Measurements from ENCODE around the gene EXOSC2.
"Not testable (repeated sequence)": the region's sequence is repeated elsewhere in the genome, so short reads cannot be mapped to it uniquely, and the experiment has no call there.

EXOSC2 gene

DNA sequence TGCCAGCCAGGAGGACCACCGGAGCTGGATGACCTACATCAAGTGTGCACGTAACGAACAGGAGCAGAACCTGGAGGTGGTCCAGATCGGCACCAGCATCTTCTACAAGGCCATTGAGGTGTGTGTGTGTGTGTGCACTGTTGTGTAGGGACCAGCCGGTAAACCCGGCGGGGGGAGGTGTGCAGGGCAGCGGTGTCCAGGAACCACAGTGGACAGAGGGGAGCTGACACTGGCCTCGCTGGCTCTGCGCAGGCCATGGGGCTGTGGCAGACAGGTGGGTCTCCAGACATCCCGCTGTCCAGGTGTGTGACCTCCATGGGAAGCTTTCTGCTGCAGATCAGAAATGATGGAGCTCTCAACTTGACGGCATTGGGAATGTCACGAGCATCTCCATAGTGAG, 25.4 kb upstream of the EXOSC2 start:
- DNase-seq (ENCODE audit: low read depth): no peak

DNA sequence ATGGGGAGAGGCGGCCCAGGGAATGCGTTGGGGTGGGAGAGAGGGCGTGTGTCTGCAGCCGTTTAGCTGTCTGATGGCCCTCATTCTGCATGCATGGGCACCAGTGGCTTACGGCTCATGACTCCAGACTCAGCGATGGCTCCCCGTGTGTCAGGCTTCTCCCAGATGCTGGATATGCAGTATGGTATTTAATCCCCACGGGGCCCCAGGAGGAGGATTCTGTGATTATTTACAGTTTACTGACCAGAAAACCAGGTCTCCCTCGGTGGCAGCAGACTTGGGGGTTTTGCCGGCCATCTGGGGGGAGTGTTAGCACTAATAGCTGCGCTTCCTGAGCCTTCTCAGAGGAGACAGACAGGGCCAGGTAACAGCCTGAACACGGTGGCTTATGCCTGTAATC, 24.9 kb upstream of the EXOSC2 start:
- DNase-seq (ENCODE audit: low read depth): no peak

DNA sequence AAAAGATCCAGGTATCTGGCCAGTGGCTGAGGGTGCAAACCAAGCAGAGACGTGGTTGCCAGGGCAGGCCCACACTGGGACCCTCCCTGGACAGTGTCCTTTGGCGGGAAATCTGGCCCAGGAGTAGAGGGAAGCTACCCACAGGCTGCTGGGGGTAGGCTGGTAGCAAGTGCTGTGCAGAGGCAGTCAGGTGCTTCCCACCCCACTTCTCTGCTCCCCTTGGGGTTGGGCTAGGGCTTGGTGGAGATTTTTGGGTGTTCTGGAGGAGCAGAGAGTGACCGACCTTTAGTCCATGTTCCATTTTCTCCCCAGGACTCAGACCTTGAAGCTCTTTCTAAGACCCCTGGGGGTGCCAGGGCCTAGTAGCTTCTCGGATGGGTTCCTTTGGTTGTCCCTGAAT, 23.6 kb upstream of the EXOSC2 start:
- no peak for DNase-seq (ENCODE audit: low read depth)

DNA sequence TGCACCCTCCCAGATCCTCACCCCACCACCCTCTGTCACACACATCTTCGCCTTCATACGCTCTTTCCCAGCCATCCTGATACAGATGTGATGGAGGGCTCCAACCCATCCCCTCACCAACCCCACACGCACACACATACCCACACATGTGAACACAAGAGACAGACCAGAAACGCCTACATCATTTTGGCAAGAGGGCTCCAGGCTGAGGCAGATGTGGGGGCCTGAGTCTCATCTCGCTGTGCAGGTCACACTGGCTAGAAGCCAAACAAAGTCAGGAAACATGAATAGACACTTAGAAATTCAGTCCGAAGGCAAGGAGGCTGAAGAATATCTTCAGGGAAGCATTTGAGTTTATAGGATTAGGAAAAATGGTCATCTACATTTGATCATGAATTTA, 22.9 kb upstream of the EXOSC2 start:
- no peak for DNase-seq (ENCODE audit: low read depth)

DNA sequence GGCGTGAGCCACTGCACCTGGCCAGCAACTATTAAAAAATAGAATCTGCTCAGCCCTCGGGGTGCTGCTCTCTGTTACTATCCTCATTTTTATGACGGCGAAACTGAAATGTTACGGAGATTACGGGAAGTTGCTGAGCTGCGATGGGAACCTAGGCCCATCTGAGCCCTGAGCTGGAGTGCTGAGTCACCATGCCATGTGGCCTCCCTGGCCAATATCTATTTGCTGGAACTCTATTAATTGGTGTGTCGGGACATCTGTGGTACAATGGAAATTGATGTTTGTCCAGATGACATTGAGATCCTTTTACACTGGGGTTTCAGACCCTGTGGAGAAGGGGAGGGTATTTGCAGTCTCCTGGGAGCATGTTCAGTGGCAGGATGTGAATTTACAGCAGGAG, 21.1 kb upstream of the EXOSC2 start:
- no peak for DNase-seq (ENCODE audit: low read depth)

DNA sequence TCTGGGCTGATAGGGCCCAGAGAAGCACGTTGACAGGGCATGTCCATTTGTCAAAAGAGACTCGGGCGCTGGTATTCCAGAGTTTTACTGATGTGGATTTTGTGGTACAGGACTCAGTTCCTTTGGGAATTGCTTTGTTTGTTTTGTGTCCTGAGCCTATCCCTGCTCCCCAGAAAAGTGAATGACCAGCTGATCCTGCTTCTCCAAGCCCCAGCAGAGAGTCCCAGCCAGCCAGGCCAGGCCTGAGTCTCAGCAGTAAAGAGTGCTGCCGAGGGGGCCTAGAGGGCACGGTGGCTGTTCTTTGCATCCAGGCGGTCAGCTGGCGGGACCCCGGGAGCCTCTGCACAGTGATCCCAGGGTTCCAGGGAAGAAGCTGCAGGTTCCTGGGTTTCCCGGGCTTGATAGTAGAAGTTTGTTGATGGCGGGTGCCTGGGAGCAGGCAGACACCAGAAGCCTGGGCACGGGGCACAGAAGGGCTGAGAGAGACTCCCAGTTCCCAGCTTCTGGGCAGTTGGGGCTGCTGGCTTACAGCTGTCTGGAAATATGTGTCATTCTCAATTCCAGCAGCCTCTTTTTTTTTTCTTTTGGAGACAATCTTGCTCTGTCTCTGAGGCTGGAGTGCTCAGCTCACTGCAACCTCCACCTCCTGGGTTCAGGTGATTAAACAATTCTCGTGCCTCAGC, 20.5 kb upstream of the EXOSC2 start:
- DNase-seq (ENCODE audit: low read depth): no peak

DNA sequence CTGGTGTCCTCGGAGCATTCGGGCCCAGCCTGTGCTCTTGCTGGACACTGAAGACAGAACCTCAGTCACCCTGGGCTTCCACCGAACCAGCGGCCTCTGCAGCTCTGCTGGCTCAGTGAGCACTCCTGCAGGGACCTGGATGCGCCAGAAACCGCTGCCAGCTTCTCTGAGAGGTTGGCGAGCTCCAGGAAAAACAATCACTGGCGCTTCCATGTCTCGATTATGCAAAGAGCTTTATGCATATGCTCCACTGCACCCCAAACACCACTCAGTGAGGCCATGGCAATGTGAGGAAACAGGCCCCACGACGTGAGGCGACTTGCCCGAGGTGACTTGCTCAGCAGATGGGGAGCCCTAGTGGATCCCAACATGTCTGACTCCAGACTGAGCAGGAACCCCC, 18.2 kb upstream of the EXOSC2 start:
- DNase-seq (ENCODE audit: low read depth): no peak

DNA sequence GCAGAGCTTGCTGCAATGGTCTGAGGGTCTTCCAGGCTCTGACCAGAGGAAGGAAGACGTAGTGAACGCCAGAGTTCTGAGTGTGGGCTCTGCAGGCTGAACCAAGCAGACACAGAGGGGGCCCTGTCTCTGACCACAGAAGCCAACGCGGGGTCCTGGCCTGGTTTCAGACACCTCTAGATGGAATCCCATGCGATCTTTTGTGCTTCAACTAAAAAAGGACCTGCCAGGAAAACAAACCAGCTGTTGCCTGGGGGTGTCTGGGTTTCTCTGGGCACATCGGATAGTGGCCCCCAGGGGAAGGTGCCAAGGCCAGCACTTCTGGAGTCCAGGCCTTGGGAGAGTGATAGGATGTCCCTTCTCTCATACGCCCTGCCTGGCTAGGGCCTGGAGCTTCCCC, 16.3 kb upstream of the EXOSC2 start:
- no peak for DNase-seq (ENCODE audit: low read depth)

DNA sequence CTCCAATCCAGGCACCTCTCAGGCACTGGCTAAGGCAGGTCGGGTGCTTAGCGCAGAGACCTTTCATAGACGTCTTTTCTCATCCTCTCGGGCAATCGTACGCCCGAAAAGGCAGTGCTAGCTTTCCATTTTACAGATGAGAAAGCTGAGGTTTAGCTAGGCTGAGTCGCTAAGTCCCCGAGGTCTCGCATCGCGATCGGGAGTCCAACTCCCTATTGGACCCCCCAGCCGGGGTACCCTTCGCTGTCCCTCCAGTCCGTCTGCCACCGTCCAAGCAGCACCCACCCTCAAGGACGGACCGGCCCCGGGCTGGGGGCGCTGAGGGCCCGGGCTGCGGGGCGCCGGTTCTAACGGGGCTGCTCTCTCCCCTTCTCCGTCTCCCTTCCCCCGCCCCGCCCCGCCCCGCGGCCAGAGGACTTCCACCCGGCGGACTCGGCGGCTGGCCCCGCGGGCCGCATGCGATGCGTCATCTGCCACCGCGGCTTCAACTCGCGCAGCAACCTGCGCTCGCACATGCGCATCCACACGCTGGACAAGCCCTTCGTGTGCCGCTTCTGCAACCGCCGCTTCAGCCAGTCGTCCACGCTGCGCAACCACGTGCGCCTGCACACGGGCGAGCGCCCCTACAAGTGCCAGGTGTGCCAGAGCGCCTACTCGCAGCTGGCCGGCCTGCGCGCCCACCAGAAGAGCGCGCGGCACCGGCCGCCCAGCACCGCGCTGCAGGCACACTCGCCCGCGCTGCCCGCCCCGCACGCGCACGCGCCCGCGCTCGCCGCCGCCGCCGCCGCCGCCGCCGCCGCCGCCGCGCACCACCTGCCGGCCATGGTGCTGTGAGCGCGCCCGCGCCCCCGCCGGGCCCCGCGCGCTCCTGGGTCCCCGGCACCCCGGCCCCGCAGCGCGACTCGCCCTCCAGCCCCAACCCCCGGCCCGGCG, 12.5 kb upstream of the EXOSC2 start:
- DNase-seq (ENCODE audit: low read depth): no peak

DNA sequence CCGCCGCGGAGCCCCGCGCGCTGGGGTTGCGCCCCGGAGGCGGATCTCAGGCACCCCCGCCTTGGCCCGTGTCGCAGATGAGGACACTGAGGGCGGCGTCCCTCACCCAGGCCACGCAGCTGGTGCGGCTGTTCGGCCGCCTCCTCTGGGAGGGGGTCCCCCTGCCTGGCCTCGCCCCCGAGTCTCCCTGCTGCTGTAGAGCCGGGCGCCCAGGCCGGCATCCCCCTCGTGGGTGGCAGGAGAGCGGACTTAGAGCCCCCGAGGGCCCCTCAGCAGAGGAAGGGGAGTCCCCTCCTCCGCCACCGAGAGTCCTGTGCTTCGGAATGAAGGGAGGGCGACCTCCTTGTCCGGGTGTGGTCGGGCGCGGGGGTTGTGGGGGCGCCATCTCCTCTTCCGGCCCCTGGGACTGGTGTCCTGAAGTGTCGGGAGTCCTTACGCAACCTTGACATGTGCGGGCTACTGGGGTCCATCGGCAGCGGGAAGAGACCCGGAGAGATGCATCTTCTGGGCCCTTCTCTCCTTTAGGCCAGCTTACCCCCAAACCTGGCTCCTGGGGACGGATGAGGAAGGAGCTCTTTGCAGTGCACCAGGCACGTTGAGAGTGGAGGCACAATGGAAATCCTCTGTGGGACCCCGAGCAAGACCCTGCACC, 11.7 kb upstream of the EXOSC2 start:
- no peak for DNase-seq (ENCODE audit: low read depth)

DNA sequence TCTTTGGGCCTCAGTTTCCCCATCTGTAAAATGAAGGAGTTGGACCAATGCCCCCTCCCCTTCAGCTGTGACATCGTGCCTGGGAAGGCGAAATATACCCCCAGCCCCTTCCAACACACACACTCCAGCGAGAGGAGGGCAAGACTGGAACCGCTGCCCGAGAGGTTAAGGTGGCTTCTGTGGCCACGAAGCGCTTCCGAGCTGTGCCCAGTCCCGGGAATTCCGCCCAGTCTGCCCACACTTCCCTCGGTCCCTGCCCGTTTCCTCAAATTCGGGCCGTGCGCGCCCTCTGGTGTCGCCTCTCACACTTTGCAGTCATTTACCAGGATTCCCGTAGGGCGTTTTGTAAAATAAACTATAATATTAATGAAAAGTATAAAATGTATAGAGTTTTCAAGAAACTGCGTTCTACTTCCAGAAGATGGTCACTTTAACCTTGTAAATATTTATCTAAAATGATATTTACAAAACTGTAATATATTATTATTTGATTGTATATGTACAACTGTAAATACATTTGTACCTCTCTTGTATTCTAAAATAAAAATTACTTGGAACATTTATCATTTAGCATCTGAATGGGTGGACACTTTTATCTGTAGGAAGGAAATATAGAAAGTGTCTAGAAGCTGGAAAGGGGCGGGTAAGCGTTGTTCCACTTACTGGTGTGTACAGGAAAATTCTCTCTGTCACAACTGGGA, 11.0 kb upstream of the EXOSC2 start:
- no peak for DNase-seq (ENCODE audit: low read depth)

DNA sequence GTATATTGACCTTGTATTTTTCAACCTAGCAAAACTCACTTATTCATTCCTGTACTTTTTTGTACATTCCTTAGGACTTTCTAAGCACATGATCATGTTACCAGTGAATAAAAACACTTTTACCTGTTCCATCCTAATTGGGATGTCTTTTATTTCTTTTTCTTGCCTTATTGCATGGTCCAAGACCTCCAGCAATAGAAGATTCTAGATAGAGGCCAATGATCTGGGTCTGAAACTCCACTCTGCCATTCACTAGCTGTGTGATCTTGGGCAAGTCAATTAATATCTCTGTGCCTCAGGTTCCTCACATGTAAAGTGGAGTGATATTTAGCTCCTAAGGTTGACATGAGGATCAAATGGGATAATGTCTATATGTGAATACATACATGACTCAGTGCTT, 8.5 kb upstream of the EXOSC2 start:
- DNase-seq (ENCODE audit: low read depth): no peak

DNA sequence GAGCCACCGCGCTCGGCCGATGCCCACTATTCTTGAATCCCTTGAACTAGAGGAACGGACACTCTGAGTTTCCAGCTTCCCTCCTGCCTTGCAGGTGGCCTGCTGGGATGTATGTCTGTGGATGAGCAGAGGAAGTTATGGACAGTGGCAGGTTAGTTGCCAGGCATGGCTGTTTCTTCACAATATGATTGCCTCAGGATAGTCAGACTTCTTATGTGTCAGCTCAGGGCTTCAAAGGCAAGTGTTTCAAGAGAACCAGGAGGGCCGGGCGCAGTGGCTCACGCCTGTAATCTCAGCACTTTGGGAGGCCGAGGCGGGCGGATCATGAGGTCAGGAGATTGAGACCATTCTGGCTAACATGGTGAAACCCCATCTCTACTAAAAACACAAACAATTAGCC, 7.6 kb upstream of the EXOSC2 start:
- DNase-seq (ENCODE audit: low read depth): not testable (repeated sequence)

DNA sequence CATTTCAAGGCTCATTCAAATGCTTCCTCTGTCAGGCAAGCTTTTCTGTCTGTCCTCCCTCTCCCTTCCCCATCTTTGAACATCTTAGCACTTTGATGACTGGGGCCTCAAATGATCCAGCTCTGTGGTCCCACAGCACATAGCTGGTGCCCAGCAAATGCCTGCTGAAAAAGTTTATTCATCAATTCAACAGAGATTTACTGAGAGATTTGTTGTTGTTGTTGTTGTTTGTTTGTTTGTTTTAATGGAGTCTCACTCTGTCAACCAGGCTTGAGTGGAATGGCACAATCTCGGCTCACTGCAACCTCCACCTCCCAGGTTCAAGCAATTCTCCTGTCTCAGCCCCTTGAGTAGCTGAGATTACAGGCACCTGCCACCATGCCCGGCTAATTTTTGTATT, 6.0 kb upstream of the EXOSC2 start:
- no peak for DNase-seq (ENCODE audit: low read depth)

DNA sequence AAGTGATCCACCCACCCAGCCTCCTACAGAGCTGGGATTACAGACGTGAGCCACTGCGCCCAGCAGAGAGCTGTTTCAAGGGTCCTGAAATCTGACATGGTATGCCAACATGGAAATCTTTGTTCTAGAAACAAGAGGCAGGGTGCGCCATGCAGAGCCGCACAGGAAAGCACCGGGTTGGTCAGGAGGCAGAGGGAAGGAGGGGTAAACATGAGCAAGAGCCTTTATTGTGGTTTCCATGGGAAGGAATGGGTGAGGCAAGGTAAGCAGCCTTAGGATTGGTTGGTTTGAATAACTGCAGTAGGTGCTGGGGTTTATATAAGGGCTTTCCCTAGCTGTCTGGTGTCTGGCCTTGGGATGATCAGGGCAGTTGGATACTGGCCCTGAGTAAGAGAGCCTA, 5.5 kb upstream of the EXOSC2 start:
- DNase-seq (ENCODE audit: low read depth): no peak

DNA sequence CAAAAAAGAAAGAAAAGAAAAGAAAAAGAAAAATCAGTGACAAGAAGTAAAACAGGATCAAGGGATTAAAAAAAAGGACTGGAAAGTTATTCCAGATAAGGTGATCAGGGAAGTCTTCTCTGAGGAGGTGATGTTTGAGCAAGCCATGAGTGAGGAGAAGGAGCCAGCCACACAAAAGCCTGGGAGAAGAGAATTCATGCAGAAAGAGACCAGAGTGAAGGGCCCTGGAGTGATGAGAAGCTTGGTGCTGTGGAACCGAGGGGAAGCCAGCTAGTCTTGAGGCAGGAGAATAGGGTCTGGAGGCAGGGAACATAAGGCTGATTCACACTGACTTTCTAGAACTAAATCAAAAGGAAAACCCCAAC, 4.0 kb upstream of the EXOSC2 start:
- no peak for DNase-seq (ENCODE audit: low read depth)

DNA sequence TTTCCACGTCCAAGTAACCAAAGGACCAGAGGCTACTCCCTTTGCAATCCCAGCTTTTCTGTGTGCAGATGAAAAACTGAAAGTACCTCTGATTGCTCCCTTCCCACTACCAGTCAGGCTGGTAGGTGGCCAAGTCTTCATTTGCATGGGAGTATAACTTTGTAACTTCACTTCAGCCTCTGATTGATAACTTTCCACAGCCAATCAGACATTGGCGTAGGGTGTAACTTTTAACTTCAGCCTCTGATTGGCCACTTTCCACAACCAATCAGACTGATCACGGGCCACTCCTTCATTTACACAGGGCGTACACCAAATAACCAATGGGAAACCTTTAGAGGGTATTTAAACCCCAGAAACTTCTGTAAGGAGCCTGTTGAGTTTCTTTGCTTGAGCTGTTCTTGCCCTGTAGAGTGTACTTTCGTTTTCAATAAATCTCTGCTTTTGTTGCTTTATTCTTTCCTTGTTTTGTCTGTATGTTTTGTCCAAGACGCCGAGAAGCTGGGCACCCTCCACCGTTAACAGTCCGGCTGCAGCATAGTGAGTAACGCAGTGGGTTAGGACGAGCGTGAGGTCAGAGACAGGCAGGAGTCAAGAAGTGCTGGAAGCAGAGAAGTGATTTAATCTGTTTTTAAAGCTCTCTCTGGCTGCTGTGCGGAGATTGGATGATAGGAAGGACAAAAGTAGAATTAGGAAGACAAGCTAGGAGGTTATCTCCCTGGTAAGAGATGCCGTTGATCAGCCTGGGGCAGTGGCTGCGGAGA, 3.5 kb upstream of the EXOSC2 start:
- DNase-seq (ENCODE audit: low read depth): no peak

DNA sequence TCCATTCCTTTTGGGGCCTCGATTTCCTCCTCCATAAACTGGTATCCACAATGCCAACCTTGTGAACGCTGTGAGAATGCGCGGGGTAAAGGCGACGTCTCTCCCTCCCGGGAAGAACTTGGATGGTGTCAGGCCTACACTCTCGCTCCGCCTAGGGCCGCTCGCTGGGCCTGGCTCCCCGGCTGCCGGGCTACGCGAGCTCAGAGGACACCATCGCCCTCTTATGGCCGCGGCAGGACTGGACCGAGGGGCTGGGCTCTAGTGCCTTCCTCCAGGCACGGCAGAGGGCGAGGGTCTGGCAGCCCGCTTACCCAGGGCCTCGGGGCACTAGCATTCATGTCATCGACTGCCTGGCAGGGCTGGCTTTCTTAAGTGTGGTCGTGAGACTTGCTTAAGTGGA, 1.3 kb upstream of the EXOSC2 start:
- DNase-seq (ENCODE audit: low read depth): no peak

DNA sequence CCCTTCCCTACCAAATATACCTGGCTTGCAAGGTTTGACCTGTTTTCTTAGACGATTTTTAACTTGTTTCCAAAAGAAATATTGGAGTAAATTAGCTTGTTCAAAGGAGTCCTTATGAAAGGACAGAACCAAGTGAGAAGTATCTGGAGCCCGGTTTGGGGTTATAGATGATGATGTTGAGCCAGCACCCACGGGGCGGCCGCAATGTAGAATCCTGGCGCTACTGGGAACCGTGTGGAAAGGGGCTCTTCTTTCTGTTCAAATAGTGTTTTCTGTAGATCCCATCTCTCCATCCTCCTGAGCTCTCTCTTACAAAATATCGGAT, 517 bp upstream of the EXOSC2 start:
- no peak for DNase-seq (ENCODE audit: low read depth)

DNA sequence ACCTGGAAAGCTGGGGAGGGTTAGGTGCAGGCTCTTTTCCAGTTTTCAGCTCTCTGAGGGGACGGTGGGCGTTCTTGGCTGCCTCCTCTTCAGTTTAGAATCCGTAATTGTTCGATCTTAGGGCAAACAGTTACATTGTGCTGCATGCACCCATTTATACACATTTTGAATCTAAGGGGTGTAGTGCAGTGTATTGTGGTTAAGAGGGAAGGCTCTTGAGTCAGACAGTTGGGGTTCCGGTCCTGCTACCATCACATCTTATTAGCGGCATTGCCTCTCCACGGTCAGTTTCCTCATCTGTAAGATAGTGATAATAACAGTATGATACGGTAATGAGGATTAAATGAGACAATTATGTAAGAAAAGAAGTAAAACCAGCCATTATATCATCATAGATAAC, 625 bp downstream of the EXOSC2 start:
- DNase-seq (ENCODE audit: low read depth): no peak

DNA sequence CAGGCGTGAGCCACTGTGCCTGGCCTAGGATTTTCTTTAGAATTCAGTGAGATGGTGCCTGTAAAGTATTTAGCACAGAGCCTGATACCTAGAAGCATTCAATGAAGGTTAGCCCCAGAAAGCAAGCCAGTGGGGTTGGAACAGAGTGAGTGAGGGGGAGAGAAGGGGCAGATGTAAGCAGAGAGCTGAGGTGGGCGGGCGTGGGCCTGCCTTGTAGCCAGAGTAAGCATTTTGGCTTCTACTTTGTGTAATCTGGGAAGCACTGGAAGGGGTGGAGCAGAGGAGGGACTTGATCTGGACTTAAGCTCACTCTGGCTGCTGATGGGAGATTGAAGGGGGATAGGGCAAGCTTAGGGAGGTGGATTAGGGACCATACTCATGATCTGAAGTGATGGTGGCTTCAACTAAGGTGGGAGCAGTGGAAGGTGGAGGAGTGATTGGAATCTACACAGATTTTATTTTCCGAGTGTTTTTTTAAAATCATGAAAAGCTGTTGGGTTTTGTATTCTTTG, 2.6 kb downstream of the EXOSC2 start:
- no peak for DNase-seq (ENCODE audit: low read depth)

DNA sequence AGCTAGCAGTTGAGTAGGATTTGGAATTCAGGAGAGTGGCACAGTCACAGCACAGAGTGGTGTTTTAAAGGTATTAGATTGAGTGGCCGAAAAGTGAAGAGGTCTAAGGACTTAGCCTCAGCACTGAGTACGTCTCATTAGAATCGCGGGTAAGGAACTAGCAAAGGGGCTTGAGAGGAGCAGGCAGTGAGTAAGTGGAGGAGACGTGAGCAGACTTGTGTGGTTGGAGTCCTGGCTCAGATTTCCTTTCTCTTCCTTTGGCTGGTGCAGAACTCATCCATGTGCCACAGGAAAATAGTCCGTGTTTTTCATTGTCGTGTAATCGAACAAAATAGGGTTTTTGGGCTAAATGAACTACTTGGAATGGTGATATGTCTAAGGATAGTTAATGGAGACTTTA, 3.4 kb downstream of the EXOSC2 start:
- DNase-seq (ENCODE audit: low read depth): no peak
